IMR-90 (cell line): ENCODE measurements around the gene WASHC4. TPM values are rescaled to one million over a fixed set of nuclear protein-coding genes. Genes with fewer than 3 reads are reported as not detected.
"Not testable (repeated sequence)": the region's sequence is repeated elsewhere in the genome, so short reads cannot be mapped to it uniquely, and the experiment has no call there.

Experiments
- ATAC-seq: fragments of 200-7000 bp; cut with Tn5 transposase; 2 replicates; pipeline ENCODE4 v1.9.1; 2020; ENCODE audit warnings: low read depth, mild to moderate bottlenecking, moderate library complexity
- BruUV-seq: library from RNA; stranded (reverse); fragments of 400-500 nt; replicated peaks from 2 replicates; lab custom pipeline; 2021; lab: Mats Ljungman, UMichigan
- CTCF ChIA-PET: fragments of 300-600 bp; formaldehyde crosslinking; extraction: SDS; loops from one replicate; lab custom pipeline; 2021; ENCODE audit warnings: antibody characterized with exemption; lab: Yijun Ruan, JAX
- POLR2A ChIA-PET: fragments of 300-600 bp; sonication (Branson Sonifier 250); formaldehyde crosslinking; loops from one replicate; lab custom pipeline; 2022; ENCODE audit warnings: antibody characterized with exemption; ENCODE audit not compliant: unreplicated experiment; lab: Charles Lee
- DNase-seq: peaks from one replicate; pipeline ENCODE4 v3.0.0; 2013
- H2AFZ ChIP-seq: replicated peaks from 2 replicates; pipeline ENCODE3; 2013; ENCODE audit warnings: low read length, mild to moderate bottlenecking; ENCODE audit not compliant: poor library complexity
- H2AK5ac ChIP-seq: 2 replicates; pipeline ENCODE4 v1.6.1; 2013; ENCODE audit warnings: low read depth, low read length, inconsistent platforms
- H2AK9ac ChIP-seq: replicated peaks from 2 replicates; pipeline ENCODE3; 2013; ENCODE audit warnings: mild to moderate bottlenecking, low read depth, low read length, moderate library complexity; ENCODE audit not compliant: poor library complexity
- H2BK120ac ChIP-seq: 2 replicates; pipeline ENCODE4 v1.6.1; 2013; ENCODE audit warnings: low read depth, low read length, inconsistent platforms
- H2BK15ac ChIP-seq: 3 replicates; pipeline ENCODE4 v1.6.1; 2013; ENCODE audit warnings: low read depth, low read length, inconsistent platforms
- H2BK20ac ChIP-seq: 2 replicates; pipeline ENCODE4 v1.6.1; 2013; ENCODE audit warnings: low read depth, mild to moderate bottlenecking, inconsistent platforms, low read length, moderate library complexity
- H2BK5ac ChIP-seq: 2 replicates; pipeline ENCODE4 v1.6.1; 2013; ENCODE audit warnings: mild to moderate bottlenecking, low read depth, low read length, inconsistent platforms; ENCODE audit not compliant: poor library complexity, severe bottlenecking
- H3K14ac ChIP-seq: replicated peaks from 2 replicates; pipeline ENCODE4 v1.6.1; 2013; ENCODE audit warnings: low read depth, low read length, inconsistent platforms
- H3K18ac ChIP-seq: 2 replicates; pipeline ENCODE4 v1.6.1; 2013; ENCODE audit warnings: low read depth, low read length, control low read depth
- H3K23ac ChIP-seq: 2 replicates; pipeline ENCODE4 v1.6.1; 2013; ENCODE audit warnings: low read depth, low read length, inconsistent platforms
- H3K27ac ChIP-seq: 2 replicates; pipeline ENCODE4 v1.5.1; 2013; ENCODE audit warnings: mild to moderate bottlenecking, control low read depth, low read length; ENCODE audit not compliant: insufficient read depth
- H3K27me3 ChIP-seq: 2 replicates; pipeline ENCODE4 v1.6.1; 2013; ENCODE audit warnings: low read length; ENCODE audit not compliant: control insufficient read depth, insufficient read depth
- H3K36me3 ChIP-seq: 2 replicates; pipeline ENCODE4 v1.6.1; 2013; ENCODE audit warnings: low read length, mixed read lengths; ENCODE audit not compliant: control insufficient read depth, insufficient read depth
- H3K4ac ChIP-seq: 2 replicates; pipeline ENCODE4 v1.6.1; 2013; ENCODE audit warnings: low read depth, low read length, inconsistent platforms
- H3K4me1 ChIP-seq: 2 replicates; pipeline ENCODE4 v1.6.1; 2013; ENCODE audit warnings: low read length, mixed read lengths; ENCODE audit not compliant: control insufficient read depth, insufficient read depth
- H3K4me2 ChIP-seq: 2 replicates; pipeline ENCODE4 v1.6.1; 2013; ENCODE audit warnings: low read depth, mild to moderate bottlenecking, control low read depth, low read length, moderate library complexity
- H3K4me3 ChIP-seq: 2 replicates; pipeline ENCODE4 v1.5.1; 2013; ENCODE audit warnings: low read depth, mild to moderate bottlenecking, control low read depth, low read length, moderate library complexity; ENCODE audit not compliant: insufficient read depth
- H3K56ac ChIP-seq: 2 replicates; pipeline ENCODE4 v1.6.1; 2013; ENCODE audit warnings: low read length, inconsistent platforms; ENCODE audit not compliant: insufficient read depth; ENCODE audit errors: extremely low read depth
- H3K79me1 ChIP-seq, 2 experiments: 2 replicates each; pipeline ENCODE4 v1.6.1; 2013; ENCODE audit warnings: low read length in 2 of 2, inconsistent platforms in 1 of 2, low read depth in 1 of 2
- H3K9ac ChIP-seq: 2 replicates; pipeline ENCODE4 v1.6.1; 2013; ENCODE audit warnings: low read depth, low read length, control low read depth
- H3K9me1 ChIP-seq: 2 replicates; pipeline ENCODE4 v1.6.1; 2013; ENCODE audit warnings: low read length, inconsistent platforms; ENCODE audit not compliant: insufficient read depth
- H3K9me3 ChIP-seq: 2 replicates; pipeline ENCODE4 v1.6.1; 2013; ENCODE audit warnings: low read length; ENCODE audit not compliant: control insufficient read depth, insufficient read depth
- H4K20me1 ChIP-seq: 2 replicates; pipeline ENCODE4 v1.6.1; 2013; ENCODE audit warnings: low read length, inconsistent platforms; ENCODE audit not compliant: insufficient read depth
- H4K5ac ChIP-seq: 2 replicates; pipeline ENCODE4 v1.6.1; 2013; ENCODE audit warnings: mild to moderate bottlenecking, low read depth, low read length, control low read depth
- H4K8ac ChIP-seq, 2 experiments: 2 replicates each; pipeline ENCODE4 v1.6.1; 2013; ENCODE audit warnings: low read depth in 2 of 2, low read length in 2 of 2, control low read depth in 1 of 2, inconsistent platforms in 1 of 2
- H4K91ac ChIP-seq: 2 replicates; pipeline ENCODE4 v1.6.1; 2013; ENCODE audit warnings: low read depth, low read length, inconsistent platforms; ENCODE audit not compliant: insufficient read depth
- WGBS, 2 experiments: methylation state at CpG; one replicate each; pipeline versions ENCODE4 v1.1.5 to v1.1.7; 2013; ENCODE audit warnings: missing lambda C conversion rate in 2 of 2; ENCODE audit not compliant: insufficient read length in 1 of 2; ENCODE audit errors: extremely low coverage in 2 of 2; 5-methylcytosine and 5-hydroxymethylcytosine counted together
- dilution Hi-C: fragments of 300-500 bp; cut with HindIII; formaldehyde crosslinking; loops from one replicate; pipeline ENCODE4 v1.14.3; 2018; ENCODE audit warnings: low sequenced_read_pairs; ENCODE audit not compliant: unreplicated experiment
- in situ Hi-C: fragments of 300-500 bp; cut with MboI; formaldehyde crosslinking; loops from 3 replicates; pipeline ENCODE4 v1.14.3; 2019; ENCODE audit warnings: low sequenced_read_pairs, inconsistent platforms, mixed read lengths
- intact Hi-C: fragments of 100-400 bp; cut with micrococcal nuclease; formaldehyde crosslinking; loops from 2 replicates; pipeline ENCODE4 v1.10.0; 2022
- polyA plus RNA-seq, 3 experiments: library from polyadenylated mRNA; depleted of rRNA; stranded (reverse); fragments of >200 nt; gene quantifications; 2 replicates each; pipeline ENCODE4 v1.2.3, GENCODE V29; 2012; ENCODE audit warnings: low replicate concordance in 1 of 3
- total RNA-seq: library from RNA; depleted of rRNA; stranded (reverse); fragments of >200 nt; gene quantifications from 2 replicates; pipeline ENCODE4 v1.2.3, GENCODE V29; 2012

Gene WASHC4
- total and polyA plus RNA-seq, 2 of the 4 experiments (the other 2 are of a cell fraction), result 16.4 to 47.0 TPM

DNA sequence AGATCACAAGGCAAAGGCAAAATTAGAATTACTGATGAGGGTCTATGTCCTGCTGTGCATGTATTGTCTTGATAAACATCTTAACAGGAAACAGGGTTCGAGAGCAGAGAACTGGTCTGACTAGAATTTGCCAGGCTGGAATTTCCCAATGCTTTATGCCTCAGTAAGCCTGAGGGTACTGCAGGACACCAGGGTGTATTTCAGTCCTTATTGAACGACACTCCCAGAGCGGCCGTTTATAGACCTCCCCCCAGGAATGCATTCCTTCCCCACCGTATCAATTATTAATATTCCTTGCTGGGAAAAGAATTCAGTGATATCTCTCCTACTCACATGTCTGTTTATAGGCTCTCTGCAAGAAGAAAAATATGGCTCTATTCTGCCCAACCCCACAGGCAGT lies 12.2 kb upstream of the WASHC4 start:
- H3K36me3 ChIP-seq, H2AK5ac ChIP-seq, H4K91ac ChIP-seq, in situ Hi-C loops, H3K9ac ChIP-seq, H4K5ac ChIP-seq, H3K56ac ChIP-seq, H4K8ac ChIP-seq, dilution Hi-C loops, H3K4ac ChIP-seq, H3K4me2 ChIP-seq, H3K27ac ChIP-seq, H2BK120ac ChIP-seq, BruUV-seq, H4K20me1 ChIP-seq, H3K14ac ChIP-seq, DNase-seq, H2AFZ ChIP-seq, H3K18ac ChIP-seq, H3K27me3 ChIP-seq, H3K79me1 ChIP-seq, H3K4me1 ChIP-seq, CTCF ChIA-PET, H3K4me3 ChIP-seq, H3K9me1 ChIP-seq, H2BK15ac ChIP-seq, H2BK20ac ChIP-seq, ATAC-seq, H2BK5ac ChIP-seq, H3K23ac ChIP-seq, POLR2A ChIA-PET, H3K9me3 ChIP-seq, H2AK9ac ChIP-seq: not testable (repeated sequence)
- 93% methylated on average over 3 of the region's 5 CpGs; no CpG with 5 or more reads in 1 of the 2 experiments for whole genome bisulfite sequencing, 2 experiments
- intact Hi-C loops, result loop anchor here (5.0 kb wide), 1 partner anchor 408 kb away; no protein-coding TSS in a partner anchor
